ENCODE results near the gene MLF2. TPM values are rescaled to one million over a fixed set of nuclear protein-coding genes. Genes with fewer than 3 reads are reported as not detected.
A peak's percentile ranks its signal among the peaks of the same experiment; 100 is the strongest.

MLF2 gene
- total and polyA plus RNA-seq, 2 of the 13 experiments (the other 11 are each of a cell fraction or from before 2014, with no cell fraction given): 88.1 to 167 TPM

GRCh38 chr12:6764011-6764828 lies 11.3 kb upstream of the MLF2 start (continued):
- TF ChIP-seq GABPB1 (CRISPR knock-in tag; IDR thresholded peaks at IDR 0.05): no peak
- no peak; the same call in 1 of the 2 replicates for TF ChIP-seq ZNF710 (CRISPR knock-in tag; IDR thresholded peaks at IDR 0.05; ENCODE audit: borderline replicate concordance)
- TF ChIP-seq NKX3-1 (CRISPR knock-in tag; IDR thresholded peaks at IDR 0.05): no peak
- TF ChIP-seq ZNF580 (CRISPR knock-in tag; IDR thresholded peaks at IDR 0.05; ENCODE audit: borderline replicate concordance, low read depth): no peak
- no peak for TF ChIP-seq ZBTB1 (CRISPR knock-in tag; IDR thresholded peaks at IDR 0.05; ENCODE audit: borderline replicate concordance)
- TF ChIP-seq MYNN (CRISPR knock-in tag; IDR thresholded peaks at IDR 0.05; ENCODE audit: low read depth): no peak
- peak; percentile 74; the same call in 1 of the 2 replicates for TF ChIP-seq PATZ1 (CRISPR knock-in tag; IDR thresholded peaks at IDR 0.05)
- no peak for TF ChIP-seq ZBTB38 (CRISPR knock-in tag; IDR thresholded peaks at IDR 0.05)
- TF ChIP-seq SIX4 (CRISPR knock-in tag; IDR thresholded peaks at IDR 0.05): no peak
- no peak for TF ChIP-seq PREB (CRISPR knock-in tag; IDR thresholded peaks at IDR 0.05)
- TF ChIP-seq ATM (IDR thresholded peaks at IDR 0.05; ENCODE audit: borderline replicate concordance): no peak
- no peak for TF ChIP-seq MXD3 (CRISPR knock-in tag; IDR thresholded peaks at IDR 0.05)
- no peak for TF ChIP-seq ZNF333 (CRISPR knock-in tag; IDR thresholded peaks at IDR 0.05; ENCODE audit: borderline replicate concordance)
- peak; percentile 40; the same call in 1 of the 2 replicates for TF ChIP-seq ZNF292 (CRISPR knock-in tag; IDR thresholded peaks at IDR 0.05; ENCODE audit: borderline replicate concordance, low read depth)
- peak in 1 of 2 experiments; percentile 82; a peak in 2 of 4 replicates for TF ChIP-seq EP300 (IDR thresholded peaks at IDR 0.05; ENCODE audit: low read depth in 2 of 2, low read length in 2 of 2)
- no peak for TF ChIP-seq EP300 (CRISPR knock-in tag; IDR thresholded peaks at IDR 0.05; ENCODE audit: borderline replicate concordance)
- no peak for TF ChIP-seq CCAR2 (optimal IDR thresholded peaks at IDR 0.05; ENCODE audit: low read depth, low read length)
- TF ChIP-seq ZBTB26 (CRISPR knock-in tag; IDR thresholded peaks at IDR 0.05; ENCODE audit: borderline replicate concordance): no peak
- no peak for TF ChIP-seq FLYWCH1 (CRISPR knock-in tag; IDR thresholded peaks at IDR 0.05)
- TF ChIP-seq PAX8 (CRISPR knock-in tag; IDR thresholded peaks at IDR 0.05; ENCODE audit: borderline replicate concordance): no peak
- TF ChIP-seq ZNF350 (CRISPR knock-in tag; IDR thresholded peaks at IDR 0.05; ENCODE audit: borderline replicate concordance, low read depth): 0 out of 2 replicates have a peak, but pooled peaks have one; percentile 30
